SK-N-SH treated with all-trans-retinoic acid at 6 μM for 48 hours (cell line): ENCODE data around the gene ACOX3.

ENCODE experiments used
- ATAC-seq: fragments of 200-7000 bp; cut with Tn5 transposase; 3 replicates; pipeline ENCODE4 v1.9.1; 2020; ENCODE audit warnings: mild to moderate bottlenecking, moderate library complexity
- BACH2 ChIP-seq: fragments of 250-450 bp; sonication (Bioruptor Pico); IDR thresholded peaks from 2 replicates; pipeline ENCODE4 v1.9.0; 2021; ENCODE audit warnings: mild to moderate bottlenecking, borderline replicate concordance
- GLIS3 ChIP-seq: fragments of 250-450 bp; sonication (Bioruptor Pico); IDR thresholded peaks from 2 replicates; pipeline ENCODE4 v1.5.0; 2020; ENCODE audit warnings: mild to moderate bottlenecking, moderate library complexity
- PPARA ChIP-seq: fragments of 250-450 bp; sonication (Bioruptor Pico); IDR thresholded peaks from 2 replicates; pipeline ENCODE4 v1.5.0; 2020; ENCODE audit warnings: mild to moderate bottlenecking, borderline replicate concordance
- RARB ChIP-seq: fragments of 250-450 bp; sonication (Bioruptor Pico); IDR thresholded peaks from 2 replicates; pipeline ENCODE4 v1.8.0; 2021; ENCODE audit warnings: mild to moderate bottlenecking, moderate library complexity
- SNAI2 ChIP-seq: fragments of 250-450 bp; sonication (Bioruptor Pico); IDR thresholded peaks from 2 replicates; pipeline ENCODE4 v1.5.0; 2020; ENCODE audit warnings: mild to moderate bottlenecking, moderate library complexity
- TOX ChIP-seq: fragments of 250-450 bp; sonication (Bioruptor Pico); IDR thresholded peaks from 2 replicates; pipeline ENCODE4 v1.8.0; 2021; ENCODE audit warnings: mild to moderate bottlenecking, moderate library complexity, borderline replicate concordance
- ZC3H10 ChIP-seq: fragments of 250-450 bp; sonication (Bioruptor Pico); IDR thresholded peaks from 2 replicates; pipeline ENCODE4 v1.5.1; 2021; ENCODE audit warnings: mild to moderate bottlenecking, moderate library complexity
- ZFP3 ChIP-seq: fragments of 250-450 bp; sonication (Bioruptor Pico); IDR thresholded peaks from 2 replicates; pipeline ENCODE4 v1.5.0; 2020; ENCODE audit warnings: mild to moderate bottlenecking, moderate library complexity
- ZFP30 ChIP-seq: fragments of 450-650 bp; formaldehyde crosslinking; IDR thresholded peaks from 2 replicates; pipeline ENCODE4 v1.5.0; 2022; ENCODE audit warnings: mild to moderate bottlenecking, moderate library complexity
- ZNF565 ChIP-seq: fragments of 450-650 bp; formaldehyde crosslinking; conservative IDR thresholded peaks from 2 replicates; pipeline ENCODE4 v1.5.0; 2020; ENCODE audit warnings: low read depth, mild to moderate bottlenecking, moderate library complexity
- ZNF70 ChIP-seq: fragments of 450-650 bp; formaldehyde crosslinking; IDR thresholded peaks from 2 replicates; pipeline ENCODE4 v1.5.0; 2020; ENCODE audit warnings: mild to moderate bottlenecking, moderate library complexity
- ZNF8 ChIP-seq: fragments of 450-650 bp; formaldehyde crosslinking; IDR thresholded peaks from 2 replicates; pipeline ENCODE4 v1.5.0; 2020; ENCODE audit warnings: mild to moderate bottlenecking, moderate library complexity
- TF ChIP-seq, protein P1 (sequence below): fragments of 250-450 bp; sonication (Bioruptor Pico); IDR thresholded peaks from 2 replicates; pipeline ENCODE4 v1.8.0; 2020; ENCODE audit warnings: mild to moderate bottlenecking, moderate library complexity, borderline replicate concordance
- TF ChIP-seq, protein P2 (sequence below): fragments of 250-450 bp; sonication (Bioruptor Pico); IDR thresholded peaks from 2 replicates; pipeline ENCODE4 v1.5.0; 2020; ENCODE audit warnings: mild to moderate bottlenecking, moderate library complexity
- TF ChIP-seq, protein P3 (sequence below): fragments of 250-450 bp; sonication (Bioruptor Pico); IDR thresholded peaks from 2 replicates; pipeline ENCODE4 v1.8.0; 2021; ENCODE audit warnings: low read depth, mild to moderate bottlenecking, moderate library complexity, borderline replicate concordance
- TF ChIP-seq, protein P4 (sequence below): fragments of 250-450 bp; sonication (Bioruptor Pico); IDR thresholded peaks from 2 replicates; pipeline ENCODE4 v1.5.1; 2021; ENCODE audit warnings: mild to moderate bottlenecking, moderate library complexity

Gene ACOX3

DNA sequence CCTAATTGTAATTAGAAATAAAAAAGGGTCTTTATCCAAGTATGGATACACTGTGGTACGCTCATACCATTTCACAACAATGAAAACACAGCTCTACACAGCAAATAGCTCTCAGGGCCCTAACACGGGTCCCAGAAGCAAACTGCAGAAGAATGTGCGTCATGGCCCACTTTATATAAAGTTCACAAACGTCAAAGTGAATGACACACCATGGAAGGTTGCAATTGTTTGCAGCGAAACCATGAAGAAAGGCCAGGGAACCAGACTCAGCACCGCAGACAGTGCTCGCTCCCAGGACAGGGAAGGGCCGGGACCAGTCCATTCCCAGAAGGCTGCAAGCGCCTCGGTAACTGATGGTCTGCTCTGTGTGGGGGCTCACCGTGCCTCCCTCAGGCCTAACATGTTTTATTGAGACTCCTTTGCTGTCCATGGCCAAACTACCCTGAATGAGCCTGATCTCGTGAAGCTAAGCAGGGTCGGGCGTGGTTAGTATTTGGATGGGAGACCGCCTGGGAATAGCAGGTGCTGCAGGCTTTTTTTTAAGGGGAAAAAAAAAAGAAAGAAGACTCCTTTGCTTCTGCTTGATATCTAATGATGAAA lies 47.8 kb downstream of the ACOX3 start (continued):
- TF ChIP-seq, protein P1, sequence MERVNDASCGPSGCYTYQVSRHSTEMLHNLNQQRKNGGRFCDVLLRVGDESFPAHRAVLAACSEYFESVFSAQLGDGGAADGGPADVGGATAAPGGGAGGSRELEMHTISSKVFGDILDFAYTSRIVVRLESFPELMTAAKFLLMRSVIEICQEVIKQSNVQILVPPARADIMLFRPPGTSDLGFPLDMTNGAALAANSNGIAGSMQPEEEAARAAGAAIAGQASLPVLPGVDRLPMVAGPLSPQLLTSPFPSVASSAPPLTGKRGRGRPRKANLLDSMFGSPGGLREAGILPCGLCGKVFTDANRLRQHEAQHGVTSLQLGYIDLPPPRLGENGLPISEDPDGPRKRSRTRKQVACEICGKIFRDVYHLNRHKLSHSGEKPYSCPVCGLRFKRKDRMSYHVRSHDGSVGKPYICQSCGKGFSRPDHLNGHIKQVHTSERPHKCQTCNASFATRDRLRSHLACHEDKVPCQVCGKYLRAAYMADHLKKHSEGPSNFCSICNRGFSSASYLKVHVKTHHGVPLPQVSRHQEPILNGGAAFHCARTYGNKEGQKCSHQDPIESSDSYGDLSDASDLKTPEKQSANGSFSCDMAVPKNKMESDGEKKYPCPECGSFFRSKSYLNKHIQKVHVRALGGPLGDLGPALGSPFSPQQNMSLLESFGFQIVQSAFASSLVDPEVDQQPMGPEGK (CRISPR knock-in tag): no peak
- no peak for TF ChIP-seq ZC3H10 (CRISPR knock-in tag)
- TF ChIP-seq, protein P2, sequence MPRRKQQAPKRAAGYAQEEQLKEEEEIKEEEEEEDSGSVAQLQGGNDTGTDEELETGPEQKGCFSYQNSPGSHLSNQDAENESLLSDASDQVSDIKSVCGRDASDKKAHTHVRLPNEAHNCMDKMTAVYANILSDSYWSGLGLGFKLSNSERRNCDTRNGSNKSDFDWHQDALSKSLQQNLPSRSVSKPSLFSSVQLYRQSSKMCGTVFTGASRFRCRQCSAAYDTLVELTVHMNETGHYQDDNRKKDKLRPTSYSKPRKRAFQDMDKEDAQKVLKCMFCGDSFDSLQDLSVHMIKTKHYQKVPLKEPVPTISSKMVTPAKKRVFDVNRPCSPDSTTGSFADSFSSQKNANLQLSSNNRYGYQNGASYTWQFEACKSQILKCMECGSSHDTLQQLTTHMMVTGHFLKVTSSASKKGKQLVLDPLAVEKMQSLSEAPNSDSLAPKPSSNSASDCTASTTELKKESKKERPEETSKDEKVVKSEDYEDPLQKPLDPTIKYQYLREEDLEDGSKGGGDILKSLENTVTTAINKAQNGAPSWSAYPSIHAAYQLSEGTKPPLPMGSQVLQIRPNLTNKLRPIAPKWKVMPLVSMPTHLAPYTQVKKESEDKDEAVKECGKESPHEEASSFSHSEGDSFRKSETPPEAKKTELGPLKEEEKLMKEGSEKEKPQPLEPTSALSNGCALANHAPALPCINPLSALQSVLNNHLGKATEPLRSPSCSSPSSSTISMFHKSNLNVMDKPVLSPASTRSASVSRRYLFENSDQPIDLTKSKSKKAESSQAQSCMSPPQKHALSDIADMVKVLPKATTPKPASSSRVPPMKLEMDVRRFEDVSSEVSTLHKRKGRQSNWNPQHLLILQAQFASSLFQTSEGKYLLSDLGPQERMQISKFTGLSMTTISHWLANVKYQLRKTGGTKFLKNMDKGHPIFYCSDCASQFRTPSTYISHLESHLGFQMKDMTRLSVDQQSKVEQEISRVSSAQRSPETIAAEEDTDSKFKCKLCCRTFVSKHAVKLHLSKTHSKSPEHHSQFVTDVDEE (CRISPR knock-in tag): no peak
- no peak for TF ChIP-seq GLIS3 (CRISPR knock-in tag)
- no peak for TF ChIP-seq BACH2 (CRISPR knock-in tag)

DNA sequence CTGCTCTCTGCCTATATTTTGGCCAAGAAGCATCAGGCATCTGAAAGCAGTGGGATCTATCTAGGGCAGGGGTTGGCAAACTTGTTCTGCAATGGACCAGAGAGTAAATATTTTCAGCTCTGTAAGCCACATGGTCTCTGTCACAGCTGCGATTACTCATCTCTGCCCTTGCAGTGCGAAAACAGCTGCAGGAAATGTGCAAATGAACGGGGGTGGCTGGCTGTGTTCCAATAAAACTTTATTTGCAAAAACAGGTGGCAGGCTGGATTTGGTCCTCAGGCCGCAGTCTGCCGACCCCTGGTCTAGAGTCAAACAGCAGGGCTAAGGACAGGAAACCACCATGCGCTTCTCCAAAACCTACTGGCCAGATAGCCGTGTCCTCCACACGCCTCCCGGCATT lies 48.6 kb downstream of the ACOX3 start:
- TF ChIP-seq ZNF8 (CRISPR knock-in tag) (no peak), ZNF70 (CRISPR knock-in tag) (no peak), ZNF565 (no peak), ZFP30 (CRISPR knock-in tag) (no peak), TOX (CRISPR knock-in tag) (no peak), ZFP3 (no peak)
- TF ChIP-seq, protein P3, sequence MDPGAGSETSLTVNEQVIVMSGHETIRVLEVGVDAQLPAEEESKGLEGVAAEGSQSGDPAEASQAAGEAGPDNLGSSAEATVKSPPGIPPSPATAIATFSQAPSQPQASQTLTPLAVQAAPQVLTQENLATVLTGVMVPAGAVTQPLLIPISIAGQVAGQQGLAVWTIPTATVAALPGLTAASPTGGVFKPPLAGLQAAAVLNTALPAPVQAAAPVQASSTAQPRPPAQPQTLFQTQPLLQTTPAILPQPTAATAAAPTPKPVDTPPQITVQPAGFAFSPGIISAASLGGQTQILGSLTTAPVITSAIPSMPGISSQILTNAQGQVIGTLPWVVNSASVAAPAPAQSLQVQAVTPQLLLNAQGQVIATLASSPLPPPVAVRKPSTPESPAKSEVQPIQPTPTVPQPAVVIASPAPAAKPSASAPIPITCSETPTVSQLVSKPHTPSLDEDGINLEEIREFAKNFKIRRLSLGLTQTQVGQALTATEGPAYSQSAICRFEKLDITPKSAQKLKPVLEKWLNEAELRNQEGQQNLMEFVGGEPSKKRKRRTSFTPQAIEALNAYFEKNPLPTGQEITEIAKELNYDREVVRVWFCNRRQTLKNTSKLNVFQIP (CRISPR knock-in tag): no peak
- no peak for ATAC-seq

DNA sequence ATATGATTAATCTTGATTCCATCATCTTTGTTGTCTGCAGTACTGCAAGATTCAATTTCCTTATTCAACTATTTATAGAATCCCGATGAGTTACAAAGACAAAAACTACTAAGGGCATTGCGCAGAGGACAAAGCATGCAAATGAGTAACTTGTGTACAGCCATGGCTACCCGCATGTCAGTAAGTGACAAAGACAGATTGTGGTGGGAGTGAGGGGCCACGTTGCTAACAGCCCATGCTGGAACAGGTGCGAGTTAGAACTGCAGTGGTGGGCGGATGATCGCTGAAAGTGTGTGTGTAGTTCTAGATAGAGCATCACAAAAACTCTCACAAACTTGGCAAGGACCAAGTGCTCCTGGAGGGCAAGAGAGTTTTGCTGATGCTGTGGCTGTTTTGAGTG lies 49.5 kb downstream of the ACOX3 start:
- ATAC-seq: no peak
- TF ChIP-seq RARB (CRISPR knock-in tag) (no peak), PPARA (no peak), ZNF565 (no peak), SNAI2 (CRISPR knock-in tag) (no peak)
- TF ChIP-seq, protein P2 (CRISPR knock-in tag): no peak
- TF ChIP-seq, protein P4, sequence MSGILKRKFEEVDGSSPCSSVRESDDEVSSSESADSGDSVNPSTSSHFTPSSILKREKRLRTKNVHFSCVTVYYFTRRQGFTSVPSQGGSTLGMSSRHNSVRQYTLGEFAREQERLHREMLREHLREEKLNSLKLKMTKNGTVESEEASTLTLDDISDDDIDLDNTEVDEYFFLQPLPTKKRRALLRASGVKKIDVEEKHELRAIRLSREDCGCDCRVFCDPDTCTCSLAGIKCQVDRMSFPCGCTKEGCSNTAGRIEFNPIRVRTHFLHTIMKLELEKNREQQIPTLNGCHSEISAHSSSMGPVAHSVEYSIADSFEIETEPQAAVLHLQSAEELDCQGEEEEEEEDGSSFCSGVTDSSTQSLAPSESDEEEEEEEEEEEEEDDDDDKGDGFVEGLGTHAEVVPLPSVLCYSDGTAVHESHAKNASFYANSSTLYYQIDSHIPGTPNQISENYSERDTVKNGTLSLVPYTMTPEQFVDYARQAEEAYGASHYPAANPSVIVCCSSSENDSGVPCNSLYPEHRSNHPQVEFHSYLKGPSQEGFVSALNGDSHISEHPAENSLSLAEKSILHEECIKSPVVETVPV (CRISPR knock-in tag): no peak
- TF ChIP-seq, protein P1 (CRISPR knock-in tag): no peak
